DMS153 treated with DMSO at 0.1 percent for 48 hours (cell line): ENCODE results near the gene CCSER1.

ENCODE experiments used
- DNase-seq: peaks from one replicate; lab custom pipeline; 2025; ENCODE audit not compliant: unreplicated experiment; lab: John Stamatoyannopoulos, UW

Gene CCSER1

DNA sequence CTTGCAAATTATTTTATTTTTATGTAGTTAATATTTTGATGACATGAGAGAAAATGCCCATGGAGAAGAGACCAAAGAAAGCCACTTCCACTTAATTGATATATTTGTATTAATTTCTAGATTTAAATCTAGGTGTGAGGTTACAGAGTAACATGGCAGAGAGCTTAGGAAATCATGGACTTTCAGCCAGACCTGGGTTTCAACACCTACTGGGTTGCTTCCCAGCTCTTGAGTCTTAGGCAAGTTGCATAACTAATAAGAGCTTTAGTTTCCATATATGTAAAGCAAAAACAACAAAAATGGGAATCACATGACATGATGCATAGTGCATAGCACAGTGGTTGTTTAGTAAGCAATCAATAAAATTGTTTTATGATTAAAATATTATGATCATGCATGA lies 413.3 kb downstream of the CCSER1 start:
- DNase-seq: no peak

DNA sequence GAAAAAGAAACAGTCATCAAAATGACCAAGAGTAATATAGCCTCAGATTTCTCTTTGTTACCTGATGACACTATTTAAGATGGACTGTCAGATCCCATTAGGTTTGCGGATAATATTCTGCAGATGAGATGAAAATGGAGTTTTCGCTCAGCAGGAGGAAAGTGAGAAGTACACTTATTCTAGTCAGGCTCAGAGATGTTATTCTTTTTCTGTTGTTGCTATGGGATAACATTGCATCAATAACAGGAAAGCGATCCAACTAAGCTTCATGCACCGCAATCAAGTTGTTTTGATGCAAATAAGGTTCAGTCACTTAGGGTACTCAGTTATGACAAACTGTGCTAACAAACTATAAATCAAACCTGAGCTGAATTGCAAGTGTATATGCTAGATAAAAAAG lies 415.0 kb downstream of the CCSER1 start:
- peak; percentile 40 for DNase-seq

GRCh38 chr4:90543419-90544170 lies 416.4 kb downstream of the CCSER1 start:
- DNase-seq: peak; percentile 15

DNA sequence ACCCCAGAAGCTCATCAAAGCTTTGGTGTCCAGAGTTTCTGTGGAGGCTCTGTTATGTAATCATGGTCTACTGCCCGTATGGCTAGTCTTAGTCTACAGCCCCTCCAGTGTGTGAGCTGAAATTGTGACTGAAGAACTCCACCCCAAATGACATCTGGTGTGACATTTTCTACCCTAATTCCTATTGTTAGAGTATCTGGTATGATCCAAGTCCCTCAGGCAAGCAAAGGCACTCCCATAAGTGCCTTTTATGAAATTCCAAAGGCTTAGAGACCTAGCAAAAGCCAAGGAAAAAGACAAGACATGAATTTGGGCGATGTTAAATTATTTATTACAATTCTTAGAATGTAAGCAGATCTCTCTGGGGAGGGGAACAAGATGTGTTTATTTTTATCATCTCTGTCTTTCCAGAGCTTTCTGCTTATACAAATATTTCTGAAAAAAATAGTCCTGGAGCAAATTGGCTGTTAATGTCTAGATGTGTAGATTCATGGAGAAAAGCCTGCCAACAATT lies 417.4 kb downstream of the CCSER1 start:
- DNase-seq: no peak

GRCh38 chr4:90545380-90545779 lies 418.2 kb downstream of the CCSER1 start:
- no peak for DNase-seq

GRCh38 chr4:90546114-90546513 lies 418.9 kb downstream of the CCSER1 start:
- DNase-seq: peak; percentile 8

- no peak for DNase-seq
Measured at GRCh38 chr4:90570615-90571014, 443.4 kb downstream of the CCSER1 start.

DNA sequence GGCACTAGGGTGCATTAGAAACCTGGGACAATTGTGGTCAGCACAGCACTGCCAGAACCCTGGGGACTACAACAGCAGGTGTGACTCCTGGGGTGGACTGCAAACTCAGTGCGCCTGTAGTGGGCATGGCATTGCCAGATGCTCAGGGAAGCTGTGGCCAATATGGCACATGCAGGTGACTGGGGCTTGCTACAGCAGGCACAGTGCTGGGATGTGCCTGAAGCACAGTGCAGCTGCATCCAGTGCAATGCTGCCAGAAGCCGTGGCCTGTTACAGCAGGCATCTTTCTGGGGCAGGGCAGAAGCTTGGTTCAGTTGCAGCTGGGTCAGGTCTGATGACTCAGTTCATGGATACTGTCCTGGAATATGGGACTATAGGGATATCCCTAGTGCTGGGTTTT lies 445.8 kb downstream of the CCSER1 start:
- no peak for DNase-seq

GRCh38 chr4:90575371-90575770 lies 448.2 kb downstream of the CCSER1 start:
- DNase-seq: no peak

DNA sequence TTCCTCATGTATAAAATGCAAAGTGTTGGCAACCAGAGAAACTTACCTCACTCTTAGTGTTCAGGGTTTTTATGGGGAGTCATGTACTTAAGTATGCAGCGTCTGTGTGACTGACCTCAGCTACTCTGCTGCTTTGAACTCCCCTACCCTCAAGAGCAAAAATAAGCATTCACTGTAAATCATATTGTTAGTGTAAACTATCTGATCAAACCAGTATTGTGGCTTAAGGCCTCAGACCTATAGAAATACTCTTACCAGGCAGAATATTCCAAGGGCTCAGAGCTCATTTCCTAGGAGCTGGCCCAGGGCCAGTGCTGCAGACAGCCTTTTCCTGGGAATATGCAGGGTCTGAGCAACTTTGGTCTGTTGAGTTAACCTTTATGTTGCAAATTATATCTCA lies 453.1 kb downstream of the CCSER1 start:
- no peak for DNase-seq

DNA sequence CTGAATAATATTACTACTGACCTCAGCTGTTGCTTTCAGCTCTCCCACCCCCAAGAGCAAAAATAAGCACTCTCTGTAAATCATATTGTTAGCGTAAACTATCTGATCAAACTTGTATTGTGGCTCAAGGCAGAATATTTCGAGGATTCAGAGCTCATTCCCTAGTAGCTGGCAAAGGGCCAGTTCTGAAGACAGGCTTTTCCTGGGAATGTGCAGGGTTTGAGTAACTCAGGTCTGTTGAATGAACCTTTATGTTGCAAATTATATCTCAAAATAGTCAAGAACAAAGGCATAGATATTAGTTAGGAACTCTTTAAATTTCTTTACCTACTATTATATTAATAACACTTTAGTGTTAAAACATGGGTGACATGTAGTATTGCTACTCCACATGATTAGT lies 454.9 kb downstream of the CCSER1 start:
- DNase-seq: no peak

- no peak for DNase-seq
Measured at GRCh38 chr4:90584051-90584450, 456.9 kb downstream of the CCSER1 start.

DNA sequence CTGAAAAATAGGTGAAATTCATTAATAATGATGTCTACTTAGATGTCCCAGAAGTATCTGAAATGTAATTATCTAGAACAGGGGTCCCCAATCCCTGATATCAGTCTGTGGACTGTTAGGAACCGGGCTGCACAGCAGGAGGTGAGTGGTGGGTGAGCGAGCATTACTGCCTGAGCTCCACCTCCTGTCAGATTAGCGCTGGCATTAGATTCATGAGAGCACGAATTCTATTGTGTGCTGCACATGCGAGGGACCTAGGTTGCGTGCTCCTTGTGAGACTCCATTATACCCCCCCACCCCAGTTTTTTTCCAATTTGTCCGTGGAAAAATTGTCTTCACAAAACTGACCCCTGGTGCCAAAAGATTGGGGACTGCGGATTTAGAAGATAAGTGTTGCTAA lies 458.8 kb downstream of the CCSER1 start:
- DNase-seq: no peak

DNA sequence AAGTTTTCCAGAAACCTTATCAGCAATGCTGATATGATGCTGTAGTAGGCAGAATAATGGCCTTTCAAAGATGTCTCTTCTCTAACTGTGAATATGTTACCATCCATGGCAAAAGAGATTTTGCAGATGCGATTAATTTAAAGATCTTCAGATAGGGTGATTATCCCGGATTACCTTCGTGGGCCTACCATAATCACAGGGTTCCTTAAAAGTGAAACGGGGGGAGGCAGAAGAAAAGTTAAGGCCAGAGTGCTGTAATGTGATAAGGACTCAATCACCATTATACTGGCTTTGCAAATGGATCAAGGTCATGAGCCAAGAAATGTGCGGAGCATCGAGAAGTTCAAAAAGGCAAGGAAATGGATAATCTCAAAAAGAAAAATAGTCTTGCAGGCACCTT lies 459.6 kb downstream of the CCSER1 start:
- DNase-seq: no peak

GRCh38 chr4:90597927-90598326 lies 470.7 kb downstream of the CCSER1 start:
- DNase-seq: no peak

DNA sequence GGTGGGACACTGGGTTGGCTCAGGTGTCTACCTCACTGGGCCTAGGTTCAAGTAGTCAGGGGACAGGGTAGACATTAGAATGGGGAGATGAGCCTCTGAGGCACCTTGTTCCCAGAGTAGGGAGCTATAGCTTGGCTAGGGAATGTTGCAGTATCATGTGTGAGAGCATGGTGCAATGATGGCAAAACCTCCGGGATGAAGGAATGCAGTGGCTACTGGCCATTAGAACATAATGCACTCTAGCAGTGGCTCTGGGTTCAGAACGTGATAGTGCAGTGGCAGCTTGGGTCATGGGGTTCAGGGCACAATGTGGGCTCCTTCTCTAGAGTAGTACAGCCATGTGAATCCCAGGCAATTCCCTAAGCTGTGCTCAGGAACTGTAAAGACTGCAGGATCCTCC lies 471.5 kb downstream of the CCSER1 start:
- DNase-seq: no peak

DNA sequence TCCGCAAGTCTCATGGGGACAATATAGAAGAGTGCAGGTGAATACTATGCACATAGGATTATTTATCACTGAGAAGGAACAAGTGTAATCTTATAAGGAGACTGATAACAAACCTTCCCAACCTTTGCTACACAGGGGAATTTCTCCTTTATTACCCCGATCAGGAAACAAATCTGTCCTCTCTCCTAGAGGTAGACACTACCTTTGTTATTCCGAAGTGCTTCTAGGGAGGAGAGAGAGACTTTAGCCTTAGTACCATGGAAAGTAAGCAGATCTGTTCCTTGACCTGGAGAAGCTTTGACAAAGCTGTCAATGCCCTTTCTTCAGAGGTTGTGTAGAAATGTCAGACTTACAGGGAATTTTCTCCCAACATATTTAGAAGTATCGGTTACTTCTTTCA lies 475.5 kb downstream of the CCSER1 start:
- no peak for DNase-seq

- DNase-seq: no peak
Measured at GRCh38 chr4:90603540-90603939, 476.3 kb downstream of the CCSER1 start.

- no peak for DNase-seq
Measured at GRCh38 chr4:90606781-90607180, 479.6 kb downstream of the CCSER1 start.

- DNase-seq: no peak
Measured at GRCh38 chr4:90614371-90614770, 487.2 kb downstream of the CCSER1 start.

- no peak for DNase-seq
Measured at GRCh38 chr4:90621080-90621479, 493.9 kb downstream of the CCSER1 start.

DNA sequence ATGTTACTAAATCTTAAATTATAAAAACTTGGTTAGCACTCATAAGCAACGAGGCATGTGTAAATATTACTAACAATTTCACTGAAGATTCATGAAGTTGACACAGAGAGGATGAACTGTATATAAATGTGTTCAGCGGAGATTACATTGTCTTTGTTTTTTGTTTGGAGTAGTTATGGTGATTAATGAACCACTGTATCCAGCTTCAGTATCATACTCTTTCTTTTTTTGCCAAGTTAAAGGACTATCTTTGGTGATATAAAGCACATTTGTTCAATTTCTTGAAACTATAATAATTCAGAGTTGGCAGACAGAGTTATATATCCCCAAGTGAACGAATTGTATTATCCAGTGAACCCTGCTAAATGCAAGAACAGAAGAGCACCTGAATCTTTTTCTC lies 497.6 kb downstream of the CCSER1 start:
- no peak for DNase-seq
